IMR-90 (cell line): ENCODE results near the gene MACROD1. TPM values are rescaled to one million over a fixed set of nuclear protein-coding genes. Genes with fewer than 3 reads are reported as not detected.

Experiments used
- ATAC-seq: fragments of 200-7000 bp; cut with Tn5 transposase; 2 replicates; pipeline ENCODE4 v1.9.1; 2020; ENCODE audit warnings: low read depth, mild to moderate bottlenecking, moderate library complexity
- BruUV-seq: library from RNA; stranded (reverse); fragments of 400-500 nt; replicated peaks from 2 replicates; lab custom pipeline; 2021; lab: Mats Ljungman, UMichigan
- CTCF ChIA-PET: fragments of 300-600 bp; formaldehyde crosslinking; extraction: SDS; loops from one replicate; lab custom pipeline; 2021; ENCODE audit warnings: antibody characterized with exemption; lab: Yijun Ruan, JAX
- POLR2A ChIA-PET: fragments of 300-600 bp; sonication (Branson Sonifier 250); formaldehyde crosslinking; loops from one replicate; lab custom pipeline; 2022; ENCODE audit warnings: antibody characterized with exemption; ENCODE audit not compliant: unreplicated experiment; lab: Charles Lee
- DNase-seq: peaks from one replicate; pipeline ENCODE4 v3.0.0; 2013
- H2AFZ ChIP-seq: replicated peaks from 2 replicates; pipeline ENCODE3; 2013; ENCODE audit warnings: low read length, mild to moderate bottlenecking; ENCODE audit not compliant: poor library complexity
- H2AK5ac ChIP-seq: 2 replicates; pipeline ENCODE4 v1.6.1; 2013; ENCODE audit warnings: low read depth, low read length, inconsistent platforms
- H2AK9ac ChIP-seq: replicated peaks from 2 replicates; pipeline ENCODE3; 2013; ENCODE audit warnings: mild to moderate bottlenecking, low read depth, low read length, moderate library complexity; ENCODE audit not compliant: poor library complexity
- H2BK120ac ChIP-seq: 2 replicates; pipeline ENCODE4 v1.6.1; 2013; ENCODE audit warnings: low read depth, low read length, inconsistent platforms
- H2BK15ac ChIP-seq: 3 replicates; pipeline ENCODE4 v1.6.1; 2013; ENCODE audit warnings: low read depth, low read length, inconsistent platforms
- H2BK20ac ChIP-seq: 2 replicates; pipeline ENCODE4 v1.6.1; 2013; ENCODE audit warnings: low read depth, mild to moderate bottlenecking, inconsistent platforms, low read length, moderate library complexity
- H2BK5ac ChIP-seq: 2 replicates; pipeline ENCODE4 v1.6.1; 2013; ENCODE audit warnings: mild to moderate bottlenecking, low read depth, low read length, inconsistent platforms; ENCODE audit not compliant: poor library complexity, severe bottlenecking
- H3K14ac ChIP-seq: replicated peaks from 2 replicates; pipeline ENCODE4 v1.6.1; 2013; ENCODE audit warnings: low read depth, low read length, inconsistent platforms
- H3K18ac ChIP-seq: 2 replicates; pipeline ENCODE4 v1.6.1; 2013; ENCODE audit warnings: low read depth, low read length, control low read depth
- H3K23ac ChIP-seq: 2 replicates; pipeline ENCODE4 v1.6.1; 2013; ENCODE audit warnings: low read depth, low read length, inconsistent platforms
- H3K27ac ChIP-seq: 2 replicates; pipeline ENCODE4 v1.5.1; 2013; ENCODE audit warnings: mild to moderate bottlenecking, control low read depth, low read length; ENCODE audit not compliant: insufficient read depth
- H3K27me3 ChIP-seq: 2 replicates; pipeline ENCODE4 v1.6.1; 2013; ENCODE audit warnings: low read length; ENCODE audit not compliant: control insufficient read depth, insufficient read depth
- H3K36me3 ChIP-seq: 2 replicates; pipeline ENCODE4 v1.6.1; 2013; ENCODE audit warnings: low read length, mixed read lengths; ENCODE audit not compliant: control insufficient read depth, insufficient read depth
- H3K4ac ChIP-seq: 2 replicates; pipeline ENCODE4 v1.6.1; 2013; ENCODE audit warnings: low read depth, low read length, inconsistent platforms
- H3K4me1 ChIP-seq: 2 replicates; pipeline ENCODE4 v1.6.1; 2013; ENCODE audit warnings: low read length, mixed read lengths; ENCODE audit not compliant: control insufficient read depth, insufficient read depth
- H3K4me2 ChIP-seq: 2 replicates; pipeline ENCODE4 v1.6.1; 2013; ENCODE audit warnings: low read depth, mild to moderate bottlenecking, control low read depth, low read length, moderate library complexity
- H3K4me3 ChIP-seq: 2 replicates; pipeline ENCODE4 v1.5.1; 2013; ENCODE audit warnings: low read depth, mild to moderate bottlenecking, control low read depth, low read length, moderate library complexity; ENCODE audit not compliant: insufficient read depth
- H3K56ac ChIP-seq: 2 replicates; pipeline ENCODE4 v1.6.1; 2013; ENCODE audit warnings: low read length, inconsistent platforms; ENCODE audit not compliant: insufficient read depth; ENCODE audit errors: extremely low read depth
- H3K79me1 ChIP-seq, 2 experiments: 2 replicates each; pipeline ENCODE4 v1.6.1; 2013; ENCODE audit warnings: low read length in 2 of 2, inconsistent platforms in 1 of 2, low read depth in 1 of 2
- H3K9ac ChIP-seq: 2 replicates; pipeline ENCODE4 v1.6.1; 2013; ENCODE audit warnings: low read depth, low read length, control low read depth
- H3K9me1 ChIP-seq: 2 replicates; pipeline ENCODE4 v1.6.1; 2013; ENCODE audit warnings: low read length, inconsistent platforms; ENCODE audit not compliant: insufficient read depth
- H3K9me3 ChIP-seq: 2 replicates; pipeline ENCODE4 v1.6.1; 2013; ENCODE audit warnings: low read length; ENCODE audit not compliant: control insufficient read depth, insufficient read depth
- H4K20me1 ChIP-seq: 2 replicates; pipeline ENCODE4 v1.6.1; 2013; ENCODE audit warnings: low read length, inconsistent platforms; ENCODE audit not compliant: insufficient read depth
- H4K5ac ChIP-seq: 2 replicates; pipeline ENCODE4 v1.6.1; 2013; ENCODE audit warnings: mild to moderate bottlenecking, low read depth, low read length, control low read depth
- H4K8ac ChIP-seq, 2 experiments: 2 replicates each; pipeline ENCODE4 v1.6.1; 2013; ENCODE audit warnings: low read depth in 2 of 2, low read length in 2 of 2, control low read depth in 1 of 2, inconsistent platforms in 1 of 2
- H4K91ac ChIP-seq: 2 replicates; pipeline ENCODE4 v1.6.1; 2013; ENCODE audit warnings: low read depth, low read length, inconsistent platforms; ENCODE audit not compliant: insufficient read depth
- SMC3 ChIP-seq: fragments of 150-350 bp; IDR thresholded peaks from 2 replicates; pipeline ENCODE4 v1.6.1; 2016; ENCODE audit warnings: low read depth, mild to moderate bottlenecking, antibody characterized with exemption, low read length, moderate library complexity
- WGBS, 2 experiments: methylation state at CpG; one replicate each; pipeline versions ENCODE4 v1.1.5 to v1.1.7; 2013; ENCODE audit warnings: missing lambda C conversion rate in 2 of 2; ENCODE audit not compliant: insufficient read length in 1 of 2; ENCODE audit errors: extremely low coverage in 2 of 2; 5-methylcytosine and 5-hydroxymethylcytosine counted together
- dilution Hi-C: fragments of 300-500 bp; cut with HindIII; formaldehyde crosslinking; loops from one replicate; pipeline ENCODE4 v1.14.3; 2018; ENCODE audit warnings: low sequenced_read_pairs; ENCODE audit not compliant: unreplicated experiment
- in situ Hi-C: fragments of 300-500 bp; cut with MboI; formaldehyde crosslinking; loops from 3 replicates; pipeline ENCODE4 v1.14.3; 2019; ENCODE audit warnings: low sequenced_read_pairs, inconsistent platforms, mixed read lengths
- intact Hi-C: fragments of 100-400 bp; cut with micrococcal nuclease; formaldehyde crosslinking; loops from 2 replicates; pipeline ENCODE4 v1.10.0; 2022
- polyA plus RNA-seq, 3 experiments: library from polyadenylated mRNA; depleted of rRNA; stranded (reverse); fragments of >200 nt; gene quantifications; 2 replicates each; pipeline ENCODE4 v1.2.3, GENCODE V29; 2012; ENCODE audit warnings: low replicate concordance in 1 of 3
- total RNA-seq: library from RNA; depleted of rRNA; stranded (reverse); fragments of >200 nt; gene quantifications from 2 replicates; pipeline ENCODE4 v1.2.3, GENCODE V29; 2012

MACROD1 gene
- total and polyA plus RNA-seq, 2 of the 4 experiments (the other 2 are of a cell fraction), result 2.5 to 9.3 TPM

DNA sequence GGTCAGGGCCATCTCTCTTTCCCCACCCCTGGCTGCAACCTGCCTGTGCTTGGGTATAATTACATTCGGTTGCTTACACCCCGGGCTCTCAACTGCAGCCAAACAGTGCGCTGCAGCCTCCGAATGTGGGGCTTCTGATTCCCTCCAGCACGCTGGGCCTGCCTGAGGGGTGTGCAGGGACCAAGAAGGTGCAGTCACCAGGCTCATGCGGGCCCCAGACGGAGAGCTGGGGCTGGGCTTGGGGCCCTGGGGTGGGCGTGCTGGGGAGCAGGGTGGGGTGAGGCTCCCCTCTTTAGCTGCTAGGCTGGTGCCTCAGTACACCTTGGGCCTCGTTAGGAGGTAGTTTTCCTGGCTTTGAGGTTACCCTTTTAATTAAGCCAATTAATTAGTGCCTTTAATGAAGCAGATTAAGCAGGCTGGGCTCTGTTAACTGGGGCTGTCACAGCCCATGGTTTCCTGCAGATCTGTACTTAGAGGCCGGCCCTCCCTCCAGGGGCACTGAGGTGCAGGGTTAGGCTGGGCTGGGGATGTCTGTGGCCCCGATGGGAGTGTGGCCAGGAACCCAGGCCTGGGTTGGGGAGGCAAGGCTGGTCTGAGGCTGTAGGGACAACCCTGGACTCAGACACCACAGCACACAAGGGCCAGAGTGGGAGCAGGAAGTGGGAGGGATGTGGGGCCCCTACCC is 112.8 kb downstream of the MACROD1 start:
- Histone ChIP-seq H2AK9ac (no peak overlapping the region), H3K4ac (no peak overlapping the region), H3K9ac (no peak overlapping the region), H4K20me1 (0 out of 2 replicates have a peak, but pooled peaks cover 6% of the 10 kb centered on the region), H4K8ac (no peak overlapping the region), H3K23ac (no peak overlapping the region), H3K9me3 (no peaks in the 10 kb centered on the region), H3K9me1 (no peaks in the 10 kb centered on the region), H4K5ac (no peak overlapping the region), H3K4me3 (no peak overlapping the region), H3K27me3 (no peaks in the 10 kb centered on the region), H2AK5ac (0 out of 2 replicates have a peak overlapping the region, but pooled peaks have one; percentile 8), H3K14ac (no peak overlapping the region), H2AFZ (no peak overlapping the region), H2BK20ac (no peak overlapping the region), H3K36me3 (no peaks in the 10 kb centered on the region), H3K4me2 (no peak overlapping the region), H2BK15ac (no peak overlapping the region), H3K4me1 (peaks cover 2% of the 10 kb centered on the region; the same call in 1 of the 2 replicates), H4K91ac (no peak overlapping the region), H3K27ac (no peak overlapping the region), H2BK120ac (no peak overlapping the region), H3K79me1 (no peaks in the 10 kb centered on the region), H2BK5ac (no peak overlapping the region), H3K56ac (no peak overlapping the region), H3K18ac (no peak overlapping the region)
- intact Hi-C loops, result no loop called here
- in situ Hi-C loops, result no loop called here
- DNase-seq (no peak), ATAC-seq (no peak)
- 94% methylated on average over 6 of the region's 11 CpGs; no CpG with 5 or more reads in 1 of the 2 experiments for WGBS, 2 experiments
- POLR2A ChIA-PET, result no interaction called here
- no TSS peak for BruUV-seq
- no peak for TF ChIP-seq SMC3
- CTCF ChIA-PET, result no interaction called here
- dilution Hi-C loops, result no loop called here
